HCT116 (cell line): Measurements from ENCODE around the gene UBE2E2. TPM values are rescaled to one million over a fixed set of nuclear protein-coding genes. Genes with fewer than 3 reads are reported as not detected.

Source experiments
- ATAC-seq: fragments of 200-7000 bp; cut with Tn5 transposase; 2 replicates; pipeline ENCODE4 v1.9.1; 2020; ENCODE audit warnings: mild to moderate bottlenecking, moderate library complexity
- BruUV-seq: library from RNA; stranded (reverse); fragments of 400-500 nt; replicated peaks from 2 replicates; lab custom pipeline; 2021; lab: Mats Ljungman, UMichigan
- CTCF ChIA-PET: fragments of 300-600 bp; sonication (Branson Sonifier 250); formaldehyde crosslinking; loops from one replicate; lab custom pipeline; 2021; ENCODE audit warnings: antibody characterized with exemption; lab: Charles Lee
- POLR2A ChIA-PET: fragments of 300-600, 350-600 bp; sonication (Branson Sonifier 250); formaldehyde crosslinking; loops from one replicate; lab custom pipeline; 2021; ENCODE audit warnings: antibody characterized with exemption; lab: Charles Lee
- RAD21 ChIA-PET, 2 experiments: fragments of 300-600 bp; sonication (Branson Sonifier 250); formaldehyde crosslinking; loops; one replicate each; lab custom pipeline; 2023; ENCODE audit warnings: low total read pairs in 2 of 2; ENCODE audit not compliant: uncharacterized antibody in 2 of 2, unreplicated experiment in 2 of 2, low non-redundant PET in 1 of 2; lab: Charles Lee
- DNase-seq: peaks from one replicate; pipeline ENCODE4 v3.0.0-alpha.2; 2010; ENCODE audit warnings: low read depth, low spot score
- H2AFZ ChIP-seq: fragments of 200-600 bp; shearing (Covaris generic), sonication (generic); 2 replicates; pipeline ENCODE4 v1.6.1; 2017; ENCODE audit warnings: low read depth, mixed run types, mixed read lengths, antibody characterized with exemption, low read length; ENCODE audit not compliant: poor library complexity, severe bottlenecking
- H3K27ac ChIP-seq: 2 replicates; pipeline ENCODE4 v1.5.1; 2012; ENCODE audit warnings: low read depth, low read length
- H3K27me3 ChIP-seq: fragments of 200-600 bp; sonication (generic); 2 replicates; pipeline ENCODE4 v1.6.1; 2016; ENCODE audit warnings: mixed run types, low read length, mixed read lengths; ENCODE audit not compliant: insufficient read depth
- H3K36me3 ChIP-seq, 2 experiments: fragments of 200-500 bp in 1 of 2; fragments of 200-600 bp in 1 of 2; sonication (Bioruptor generic) in 1 of 2; sonication (generic) in 1 of 2; 2 replicates each; pipeline versions ENCODE4 v1.5.1 to v1.6.1; 2014 to 2016; ENCODE audit warnings: low read length in 2 of 2, inconsistent platforms in 1 of 2, mixed read lengths in 1 of 2, mixed run types in 1 of 2; ENCODE audit not compliant: insufficient read depth in 2 of 2, control insufficient read depth in 1 of 2
- H3K4me1 ChIP-seq, 2 experiments: fragments of 200-600 bp in 1 of 2; sonication (generic) in 1 of 2; 2 replicates each; pipeline versions ENCODE4 v1.5.1 to v1.6.1; 2012 to 2017; ENCODE audit warnings: low read length in 2 of 2, inconsistent platforms in 1 of 2, mild to moderate bottlenecking in 1 of 2, mixed read lengths in 1 of 2, mixed run types in 1 of 2, moderate library complexity in 1 of 2; ENCODE audit not compliant: insufficient read depth in 2 of 2, control insufficient read depth in 1 of 2
- H3K4me2 ChIP-seq: fragments of 200-600 bp; sonication (generic); 2 replicates; pipeline ENCODE4 v1.6.1; 2017; ENCODE audit warnings: mixed run types, low read length, mixed read lengths
- H3K4me3 ChIP-seq, 2 experiments: fragments of 200-600 bp in 1 of 2; sonication (generic) in 1 of 2; replicated peaks in 1 of 2; 2 replicates each; pipeline ENCODE4 v1.5.1; 2011 to 2016; ENCODE audit warnings: low read length in 2 of 2, control low read depth in 1 of 2, low read depth in 1 of 2, mild to moderate bottlenecking in 1 of 2, mixed read lengths in 1 of 2, mixed run types in 1 of 2
- H3K79me2 ChIP-seq: fragments of 200-600 bp; sonication (generic); 2 replicates; pipeline ENCODE4 v1.6.1; 2017; ENCODE audit warnings: mild to moderate bottlenecking, mixed run types, low read length, moderate library complexity, mixed read lengths; ENCODE audit not compliant: insufficient read depth
- H3K9ac ChIP-seq: fragments of 200-600 bp; sonication (generic); 2 replicates; pipeline ENCODE4 v1.6.1; 2016; ENCODE audit warnings: low read length, mixed read lengths
- H3K9me2 ChIP-seq: fragments of 200-600 bp; sonication (generic), shearing (Covaris generic); 2 replicates; pipeline ENCODE4 v1.6.1; 2017; ENCODE audit warnings: mixed run types, mild to moderate bottlenecking, moderate library complexity; ENCODE audit not compliant: insufficient read depth
- H3K9me3 ChIP-seq, 2 experiments: fragments of 200-500 bp in 1 of 2; fragments of 200-600 bp in 1 of 2; sonication (Bioruptor generic) in 1 of 2; sonication (generic) in 1 of 2; 2 replicates each; pipeline ENCODE4 v1.6.1; 2014 to 2017; ENCODE audit warnings: low read length in 2 of 2, mixed read lengths in 2 of 2, inconsistent platforms in 1 of 2, low read depth in 1 of 2, mild to moderate bottlenecking in 1 of 2, mixed run types in 1 of 2, moderate library complexity in 1 of 2; ENCODE audit not compliant: control insufficient read depth in 1 of 2, insufficient read depth in 1 of 2
- H4K20me1 ChIP-seq: fragments of 200-600 bp; sonication (generic), shearing (Covaris generic); 2 replicates; pipeline ENCODE4 v1.6.1; 2017; ENCODE audit warnings: mixed run types, mild to moderate bottlenecking, moderate library complexity; ENCODE audit not compliant: insufficient read depth
- CEBPB ChIP-seq: IDR thresholded peaks from 2 replicates; pipeline ENCODE4 v1.6.1; 2012; ENCODE audit warnings: low read depth
- ELF1 ChIP-seq: IDR thresholded peaks from 2 replicates; pipeline ENCODE4 v1.6.1; 2012; ENCODE audit warnings: low read depth, borderline replicate concordance
- FOSL1 ChIP-seq: IDR thresholded peaks from 2 replicates; pipeline ENCODE4 v1.6.1; 2012; ENCODE audit warnings: low read depth
- JUND ChIP-seq: IDR thresholded peaks from 2 replicates; pipeline ENCODE4 v1.6.1; 2012
- RAD21 ChIP-seq: IDR thresholded peaks from 2 replicates; pipeline ENCODE4 v1.6.1; 2012; ENCODE audit warnings: low read depth, mild to moderate bottlenecking
- SIN3A ChIP-seq: IDR thresholded peaks from 2 replicates; pipeline ENCODE4 v1.6.1; 2012; ENCODE audit warnings: low read depth
- SRF ChIP-seq: IDR thresholded peaks from 2 replicates; pipeline ENCODE4 v1.6.1; 2012; ENCODE audit warnings: low read depth
- YY1 ChIP-seq: IDR thresholded peaks from 2 replicates; pipeline ENCODE4 v1.6.1; 2011; ENCODE audit warnings: low read length, low read depth, moderate library complexity, mild to moderate bottlenecking; ENCODE audit not compliant: insufficient replicate concordance; ENCODE audit errors: extremely low read depth
- ZFX ChIP-seq: fragments of 450-650 bp; IDR thresholded peaks from 2 replicates; pipeline ENCODE4 v1.6.1; 2017
- ZNF274 ChIP-seq: fragments of 200-500 bp; sonication (Bioruptor generic); IDR thresholded peaks from 2 replicates; pipeline ENCODE4 v1.6.1; 2014; ENCODE audit warnings: mild to moderate bottlenecking, low read depth, low read length, inconsistent platforms
- intact Hi-C: fragments of 100-400 bp; cut with micrococcal nuclease; formaldehyde crosslinking; loops from 2 replicates; pipeline ENCODE4 v1.10.0; 2022
- total RNA-seq: library from RNA; stranded (reverse); gene quantifications from one replicate; pipeline ENCODE4 v1.2.1, GENCODE V29; 2021; ENCODE audit not compliant: unreplicated experiment
- TF ChIP-seq, protein P1 (sequence below): IDR thresholded peaks from 2 replicates; pipeline ENCODE4 v1.6.1; 2012; ENCODE audit warnings: low read depth
- TF ChIP-seq, protein P2 (sequence below): IDR thresholded peaks from 2 replicates; pipeline ENCODE4 v1.6.1; 2012

The UBE2E2 gene
- total RNA-seq, 1 experiment from 2014 or later, result 21.4 TPM

DNA sequence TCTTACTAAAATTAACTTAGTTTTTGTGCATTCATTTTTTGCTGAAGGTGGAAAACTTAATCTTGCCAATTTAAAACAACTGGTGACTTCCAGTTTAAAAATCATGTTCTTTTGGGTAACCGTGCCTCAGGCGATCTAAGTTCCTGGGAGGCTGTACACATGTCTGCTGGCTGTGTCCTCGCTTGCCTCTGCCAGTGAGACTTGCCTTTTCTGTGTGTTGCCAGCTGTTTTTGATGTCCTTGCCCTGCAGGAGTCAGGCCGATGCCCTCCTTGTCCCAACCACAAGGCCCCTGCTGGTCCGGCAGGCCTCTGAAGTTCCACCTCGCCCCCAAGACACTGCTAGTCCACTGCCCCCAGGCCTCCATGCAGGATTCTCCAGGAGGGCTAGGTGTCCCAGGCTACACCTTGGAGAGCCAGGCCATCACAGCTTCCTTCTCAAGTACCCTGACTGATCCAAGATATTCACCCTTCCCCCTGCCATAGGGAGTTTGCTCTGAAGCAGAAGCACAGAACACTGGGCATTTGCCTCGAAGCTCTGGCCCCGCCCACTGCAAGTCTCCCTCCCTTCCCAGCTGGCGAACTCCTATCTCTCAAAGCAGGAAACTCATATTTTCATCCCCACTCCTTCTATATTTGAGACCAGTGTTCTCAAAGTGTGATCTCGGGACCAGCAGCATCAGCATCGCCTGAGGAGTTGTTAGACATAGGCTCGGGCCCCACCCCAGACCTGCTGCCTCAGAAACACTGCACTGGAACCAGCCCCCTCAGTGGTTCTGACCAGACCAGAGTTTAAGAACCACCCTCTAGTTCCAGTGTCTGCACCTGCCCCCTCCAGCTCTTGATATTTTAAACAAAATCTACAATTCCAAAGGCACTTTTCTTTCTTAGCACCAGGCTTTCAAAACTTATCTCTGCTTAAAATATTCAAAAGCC is 416.8 kb downstream of the UBE2E2 start:
- no peak for DNase-seq
- Histone ChIP-seq H3K79me2 (no peaks in the 10 kb centered on the region), H3K4me1 (no peaks in the 10 kb centered on the region; a peak in 1 of 4 replicates), H3K9me3 (no peaks in the 10 kb centered on the region), H2AFZ (no peak overlapping the region), H3K9ac (no peak overlapping the region), H3K36me3 (no peaks in the 10 kb centered on the region), H3K27me3 (no peaks in the 10 kb centered on the region), H3K9me2 (no peaks in the 10 kb centered on the region), H4K20me1 (no peaks in the 10 kb centered on the region), H3K27ac (no peak overlapping the region), H3K4me3 (no peak overlapping the region), H3K4me2 (no peak overlapping the region)
- no TSS peak for BruUV-seq
- RAD21 ChIA-PET, result no interaction called here
- CTCF ChIA-PET, result no interaction called here
- intact Hi-C loops, result no loop called here
- TF ChIP-seq ELF1 (no peak), SRF (no peak)
- ATAC-seq, result no peak
- POLR2A ChIA-PET, result no interaction called here

DNA sequence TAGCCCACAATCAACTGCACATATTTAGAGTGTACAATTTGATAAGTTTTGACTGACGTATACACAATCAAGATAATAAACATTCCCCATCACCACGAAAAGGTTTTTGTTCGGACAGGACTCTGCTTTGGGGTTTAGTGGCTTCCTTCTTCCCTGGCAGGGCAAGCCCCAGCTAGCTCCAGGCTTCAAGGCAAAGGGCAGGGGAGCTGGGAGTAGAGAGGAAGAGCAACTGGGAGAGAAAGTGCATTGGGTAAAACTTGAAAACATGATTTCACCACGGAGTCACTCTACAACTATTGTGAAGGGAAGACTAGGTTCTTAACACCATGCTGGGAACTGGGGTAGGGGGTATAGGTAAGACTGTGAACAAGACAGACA is 417.5 kb downstream of the UBE2E2 start:
- H3K27me3 ChIP-seq, result no peaks in the 10 kb centered on the region
- CTCF ChIA-PET, result no interaction called here
- H3K4me3 ChIP-seq, result no peak overlapping the region
- RAD21 ChIA-PET, result no interaction called here
- H3K4me2 ChIP-seq, result no peak overlapping the region
- no peak for ATAC-seq
- H3K9ac ChIP-seq, result no peak overlapping the region
- no peak overlapping the region for H3K27ac ChIP-seq
- intact Hi-C loops, result no loop called here
- H3K9me2 ChIP-seq, result no peaks in the 10 kb centered on the region
- BruUV-seq, result no TSS peak
- POLR2A ChIA-PET, result no interaction called here
- H4K20me1 ChIP-seq, result no peaks in the 10 kb centered on the region
- no peaks in the 10 kb centered on the region for H3K9me3 ChIP-seq
- TF ChIP-seq ZFX, result no peak
- TF ChIP-seq JUND, result no peak
- TF ChIP-seq YY1, result no peak
- no peak for TF ChIP-seq FOSL1
- TF ChIP-seq SIN3A, result no peak
- no peak for TF ChIP-seq ZNF274
- TF ChIP-seq CEBPB, result no peak
- TF ChIP-seq, protein P1, sequence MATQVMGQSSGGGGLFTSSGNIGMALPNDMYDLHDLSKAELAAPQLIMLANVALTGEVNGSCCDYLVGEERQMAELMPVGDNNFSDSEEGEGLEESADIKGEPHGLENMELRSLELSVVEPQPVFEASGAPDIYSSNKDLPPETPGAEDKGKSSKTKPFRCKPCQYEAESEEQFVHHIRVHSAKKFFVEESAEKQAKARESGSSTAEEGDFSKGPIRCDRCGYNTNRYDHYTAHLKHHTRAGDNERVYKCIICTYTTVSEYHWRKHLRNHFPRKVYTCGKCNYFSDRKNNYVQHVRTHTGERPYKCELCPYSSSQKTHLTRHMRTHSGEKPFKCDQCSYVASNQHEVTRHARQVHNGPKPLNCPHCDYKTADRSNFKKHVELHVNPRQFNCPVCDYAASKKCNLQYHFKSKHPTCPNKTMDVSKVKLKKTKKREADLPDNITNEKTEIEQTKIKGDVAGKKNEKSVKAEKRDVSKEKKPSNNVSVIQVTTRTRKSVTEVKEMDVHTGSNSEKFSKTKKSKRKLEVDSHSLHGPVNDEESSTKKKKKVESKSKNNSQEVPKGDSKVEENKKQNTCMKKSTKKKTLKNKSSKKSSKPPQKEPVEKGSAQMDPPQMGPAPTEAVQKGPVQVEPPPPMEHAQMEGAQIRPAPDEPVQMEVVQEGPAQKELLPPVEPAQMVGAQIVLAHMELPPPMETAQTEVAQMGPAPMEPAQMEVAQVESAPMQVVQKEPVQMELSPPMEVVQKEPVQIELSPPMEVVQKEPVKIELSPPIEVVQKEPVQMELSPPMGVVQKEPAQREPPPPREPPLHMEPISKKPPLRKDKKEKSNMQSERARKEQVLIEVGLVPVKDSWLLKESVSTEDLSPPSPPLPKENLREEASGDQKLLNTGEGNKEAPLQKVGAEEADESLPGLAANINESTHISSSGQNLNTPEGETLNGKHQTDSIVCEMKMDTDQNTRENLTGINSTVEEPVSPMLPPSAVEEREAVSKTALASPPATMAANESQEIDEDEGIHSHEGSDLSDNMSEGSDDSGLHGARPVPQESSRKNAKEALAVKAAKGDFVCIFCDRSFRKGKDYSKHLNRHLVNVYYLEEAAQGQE, result no peak
- TF ChIP-seq RAD21, result no peak
- TF ChIP-seq, protein P2, sequence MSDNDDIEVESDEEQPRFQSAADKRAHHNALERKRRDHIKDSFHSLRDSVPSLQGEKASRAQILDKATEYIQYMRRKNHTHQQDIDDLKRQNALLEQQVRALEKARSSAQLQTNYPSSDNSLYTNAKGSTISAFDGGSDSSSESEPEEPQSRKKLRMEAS, result no peak
- no peaks in the 10 kb centered on the region for H3K36me3 ChIP-seq
- H2AFZ ChIP-seq, result no peak overlapping the region
- H3K4me1 ChIP-seq, result no peaks in the 10 kb centered on the region; a peak in 1 of 4 replicates
- no peaks in the 10 kb centered on the region for H3K79me2 ChIP-seq
- DNase-seq, result no peak
